ENCODE data around the gene GRIK4.

DNA sequence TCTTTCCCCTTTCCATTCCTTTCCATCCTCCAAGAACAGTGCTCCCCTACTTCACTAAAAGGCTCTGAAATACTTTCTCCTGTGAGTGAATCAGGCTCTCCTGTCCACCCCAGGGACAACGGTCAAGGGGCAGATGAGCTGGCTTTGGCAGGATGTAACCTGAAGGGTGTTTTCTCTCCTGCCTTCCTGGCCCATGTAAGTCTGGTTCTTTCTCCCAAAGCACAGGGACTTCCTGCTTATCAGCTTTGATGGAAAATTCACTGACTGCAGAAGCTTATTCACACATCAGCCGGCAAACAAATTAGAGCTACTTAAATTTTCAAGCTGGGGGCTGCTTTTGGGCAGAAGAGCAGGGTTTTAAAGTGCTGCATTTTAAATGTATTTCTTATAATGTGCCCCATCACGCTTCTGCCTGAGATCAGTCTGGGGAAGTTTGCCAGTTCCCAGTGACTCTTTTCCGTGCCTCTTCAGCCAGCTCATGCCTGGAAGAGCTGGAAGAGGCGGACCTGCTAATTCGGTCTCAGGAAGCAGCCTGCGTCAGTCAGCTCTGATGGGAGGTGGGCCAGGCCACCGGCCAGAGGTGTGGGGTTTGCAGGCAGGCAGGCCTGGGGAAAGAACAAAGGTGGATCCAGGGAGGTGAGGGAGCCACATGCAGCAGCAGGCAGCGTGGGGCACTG, 372.0 kb downstream of the GRIK4 start:
- TF ChIP-seq, protein P1, sequence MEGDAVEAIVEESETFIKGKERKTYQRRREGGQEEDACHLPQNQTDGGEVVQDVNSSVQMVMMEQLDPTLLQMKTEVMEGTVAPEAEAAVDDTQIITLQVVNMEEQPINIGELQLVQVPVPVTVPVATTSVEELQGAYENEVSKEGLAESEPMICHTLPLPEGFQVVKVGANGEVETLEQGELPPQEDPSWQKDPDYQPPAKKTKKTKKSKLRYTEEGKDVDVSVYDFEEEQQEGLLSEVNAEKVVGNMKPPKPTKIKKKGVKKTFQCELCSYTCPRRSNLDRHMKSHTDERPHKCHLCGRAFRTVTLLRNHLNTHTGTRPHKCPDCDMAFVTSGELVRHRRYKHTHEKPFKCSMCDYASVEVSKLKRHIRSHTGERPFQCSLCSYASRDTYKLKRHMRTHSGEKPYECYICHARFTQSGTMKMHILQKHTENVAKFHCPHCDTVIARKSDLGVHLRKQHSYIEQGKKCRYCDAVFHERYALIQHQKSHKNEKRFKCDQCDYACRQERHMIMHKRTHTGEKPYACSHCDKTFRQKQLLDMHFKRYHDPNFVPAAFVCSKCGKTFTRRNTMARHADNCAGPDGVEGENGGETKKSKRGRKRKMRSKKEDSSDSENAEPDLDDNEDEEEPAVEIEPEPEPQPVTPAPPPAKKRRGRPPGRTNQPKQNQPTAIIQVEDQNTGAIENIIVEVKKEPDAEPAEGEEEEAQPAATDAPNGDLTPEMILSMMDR (conservative IDR thresholded peaks at IDR 0.05; ENCODE audit: low read length), result no peak
- TF ChIP-seq EZH2phosphoT487 (IDR thresholded peaks at IDR 0.05; ENCODE audit: borderline replicate concordance), result no peak
